Suprapubic skin (tissue), 2 donors: Measurements from ENCODE around the gene MYO5C.

Experiments
- EP300 ChIP-seq: sonication (generic); formaldehyde crosslinking; IDR thresholded peaks from one replicate; pipeline ENCODE4 v1.6.1; 2017; ENCODE audit warnings: antibody characterized with exemption
- POLR2A ChIP-seq, 2 donors: fragments of 450-650 bp; IDR thresholded peaks; one replicate each; pipeline ENCODE4 v1.6.1; 2017; ENCODE audit warnings: antibody characterized with exemption in 2 of 2, mild to moderate bottlenecking in 2 of 2, moderate library complexity in 2 of 2

DNA sequence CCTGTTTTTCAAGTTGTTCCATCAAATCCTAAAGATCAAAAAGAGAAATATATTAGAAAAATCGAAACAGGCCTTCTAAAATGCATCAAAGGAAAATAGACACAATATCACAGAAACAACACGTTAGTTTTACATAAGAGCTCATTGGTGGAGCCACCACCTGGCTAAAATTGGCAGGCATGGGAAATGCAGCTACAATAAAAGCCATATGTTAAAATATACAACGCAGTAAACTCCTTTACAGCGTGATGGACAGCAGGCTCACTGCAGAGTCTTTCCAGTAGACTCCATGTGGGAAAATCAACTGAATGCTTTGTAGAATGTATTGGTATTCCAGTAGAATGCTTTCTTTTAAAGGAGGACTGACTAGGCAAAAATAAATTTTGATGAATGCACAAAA, 40.9 kb upstream of the MYO5C start:
- no peak for TF ChIP-seq POLR2A (IDR thresholded peaks at IDR 0.05)
- TF ChIP-seq EP300: no peak
